Cortex of kidney (tissue), 1 donor: ENCODE data around the gene KLK8.
"Not testable (repeated sequence)": the region's sequence is repeated elsewhere in the genome, so short reads cannot be mapped to it uniquely, and the experiment has no call there.

Experiments
- DNase-seq: peaks from one replicate; lab custom pipeline; 2025; lab: John Stamatoyannopoulos, UW

Gene KLK8

DNA sequence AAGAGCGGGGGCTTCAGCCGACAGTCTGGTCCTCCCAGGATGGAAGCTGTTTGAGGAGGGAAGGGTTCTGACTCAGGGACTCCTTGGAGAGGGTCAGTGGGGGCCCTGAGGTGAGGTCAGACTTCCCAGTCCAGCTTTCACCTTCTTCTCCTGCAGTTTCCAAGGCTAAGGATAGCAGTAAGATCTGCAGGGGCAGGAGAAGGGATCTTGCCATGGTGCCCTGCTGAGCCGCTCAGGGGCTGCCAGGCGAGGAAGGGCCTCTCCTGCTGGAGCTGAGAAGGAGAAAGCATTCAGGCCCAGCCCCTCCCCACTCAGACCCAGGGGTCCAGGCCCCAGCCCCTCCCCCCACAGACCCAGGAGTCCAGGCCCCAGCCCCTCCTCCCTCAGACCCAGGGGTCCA is 19.2 kb downstream of the KLK8 start:
- no peak for DNase-seq

DNA sequence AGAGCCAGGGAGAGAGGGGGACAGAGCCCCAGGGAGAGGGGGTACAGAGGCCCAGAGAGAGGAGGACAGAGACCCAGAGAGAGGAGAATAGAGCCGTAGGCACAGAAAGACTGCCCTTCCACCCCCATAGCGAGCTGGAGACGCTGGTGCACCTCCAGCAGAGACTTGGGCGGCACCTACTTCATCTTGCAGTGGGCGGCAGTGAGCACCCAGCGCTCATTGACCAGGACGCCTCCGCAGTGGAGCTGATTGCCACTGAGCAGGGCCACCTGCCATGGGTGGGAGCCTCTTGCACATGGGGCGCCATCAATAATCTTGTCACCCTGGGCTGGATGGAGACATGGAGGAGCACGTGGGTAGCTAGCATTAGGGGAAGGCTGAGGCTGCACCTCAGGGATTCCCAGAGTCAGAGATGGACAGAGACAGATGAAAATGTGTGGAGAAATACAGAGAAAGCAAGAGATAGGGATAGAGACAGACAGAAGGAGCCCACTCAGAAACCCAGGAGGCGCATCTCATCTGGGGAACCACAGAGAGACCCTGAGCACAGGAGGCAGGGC is 19.7 kb downstream of the KLK8 start:
- DNase-seq, result no peak

DNA sequence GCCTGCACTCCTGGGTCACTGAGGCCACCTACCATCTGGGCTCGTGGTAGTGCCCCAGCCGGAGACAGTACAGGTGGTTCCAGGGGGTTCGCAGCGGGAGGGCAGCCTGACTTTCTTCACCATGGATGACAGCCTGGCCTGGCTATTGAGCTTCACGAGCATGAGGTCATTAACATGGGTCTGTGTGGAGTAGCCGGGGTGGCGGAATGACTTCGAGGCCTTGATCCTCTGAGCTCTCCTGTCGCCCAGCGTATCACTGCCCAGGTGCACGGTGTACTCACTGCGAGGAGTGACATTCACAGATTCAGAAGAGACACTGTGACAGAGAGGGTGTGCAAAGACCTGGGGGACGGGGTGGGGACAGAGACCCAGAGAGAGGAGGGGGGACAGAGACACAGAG is 21.2 kb downstream of the KLK8 start:
- no peak for DNase-seq

DNA sequence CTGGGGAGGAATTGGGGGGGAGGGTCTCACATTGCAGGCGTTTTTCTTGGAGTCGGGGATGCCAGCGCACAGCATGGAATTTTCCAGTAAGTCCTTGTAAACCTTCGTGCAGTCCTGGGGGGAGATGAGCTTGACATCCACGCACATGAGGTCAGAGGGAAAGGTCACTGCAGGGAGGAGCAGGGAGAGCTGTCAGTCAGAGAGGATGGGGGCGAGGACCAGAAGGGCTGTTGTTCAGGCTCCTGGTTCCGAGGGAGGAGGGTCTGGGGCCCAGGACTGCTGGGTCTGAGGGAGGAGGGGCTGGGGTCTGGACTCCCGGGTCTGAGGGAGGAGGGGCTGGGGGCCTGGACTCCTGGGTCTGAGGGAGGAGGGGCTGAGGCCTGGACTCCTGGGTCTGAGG is 21.6 kb downstream of the KLK8 start:
- DNase-seq, result no peak

DNA sequence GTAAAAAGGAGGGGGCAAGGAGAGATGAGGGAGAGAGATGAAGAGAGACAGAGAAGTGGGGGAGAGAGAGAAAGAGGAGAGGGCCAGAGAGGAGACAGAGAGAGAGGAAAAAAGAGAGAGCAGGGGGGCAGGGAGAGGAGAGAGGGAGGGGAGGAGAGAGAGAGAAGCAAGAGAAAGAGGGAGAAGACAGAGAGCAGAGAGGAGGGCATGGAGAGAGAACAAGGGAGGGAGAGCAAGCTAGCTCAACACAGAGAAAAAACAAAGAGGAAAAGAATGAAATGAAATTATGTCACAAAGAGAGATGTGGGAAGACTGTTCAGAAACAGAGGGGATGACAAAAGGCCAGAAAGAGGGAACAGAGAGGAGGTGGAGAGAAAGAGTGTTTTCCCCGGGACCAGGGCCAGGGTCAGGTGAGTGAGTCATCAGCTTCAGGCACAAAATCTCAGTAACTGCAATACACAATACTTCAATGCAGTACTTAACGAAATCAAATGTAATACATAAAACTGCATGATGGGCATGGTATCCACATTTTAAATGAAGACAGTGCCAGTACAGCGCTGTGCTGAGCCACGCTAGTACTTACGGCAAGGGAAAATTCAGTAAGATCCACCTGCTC is 22.5 kb downstream of the KLK8 start:
- no peak for DNase-seq

DNA sequence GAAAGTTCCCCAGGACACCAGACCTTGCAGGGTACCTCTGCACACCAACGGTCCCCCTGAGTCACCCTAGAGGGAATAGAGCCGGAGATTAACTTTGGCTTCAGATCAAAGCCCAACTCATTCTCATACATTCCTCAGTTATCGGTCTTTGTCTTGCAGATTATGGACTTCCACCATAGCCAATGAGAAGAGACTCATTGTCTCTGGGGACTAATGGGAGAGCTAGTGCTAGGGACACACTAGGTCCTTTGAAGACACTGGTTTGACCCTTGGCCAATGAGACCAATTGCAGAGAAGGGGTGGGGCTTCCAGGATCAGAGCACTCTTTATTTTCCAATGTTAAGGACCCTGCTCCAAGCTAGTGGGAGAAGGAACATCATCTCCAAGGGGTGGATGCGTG is 23.8 kb downstream of the KLK8 start:
- no peak for DNase-seq

DNA sequence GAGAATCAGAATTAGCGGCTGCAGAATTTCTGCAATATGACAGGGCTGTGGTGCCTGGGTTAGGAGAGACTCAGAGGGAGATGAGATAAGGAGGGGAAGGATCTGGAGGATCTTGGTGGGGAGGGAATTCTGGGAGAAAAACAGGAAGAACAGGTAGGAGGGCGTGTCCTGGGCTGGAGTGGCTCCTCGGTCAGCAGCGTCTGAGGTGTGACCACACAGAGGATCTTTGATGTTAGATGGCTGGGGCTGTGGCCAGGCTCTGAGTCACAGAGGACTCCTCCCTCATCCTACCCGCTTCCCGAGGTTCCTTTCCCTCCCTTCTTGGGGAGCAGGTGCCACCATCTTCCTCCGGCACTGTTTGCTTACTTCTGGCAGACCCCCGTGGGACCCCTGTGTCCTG is 25.6 kb downstream of the KLK8 start:
- no peak for DNase-seq

DNA sequence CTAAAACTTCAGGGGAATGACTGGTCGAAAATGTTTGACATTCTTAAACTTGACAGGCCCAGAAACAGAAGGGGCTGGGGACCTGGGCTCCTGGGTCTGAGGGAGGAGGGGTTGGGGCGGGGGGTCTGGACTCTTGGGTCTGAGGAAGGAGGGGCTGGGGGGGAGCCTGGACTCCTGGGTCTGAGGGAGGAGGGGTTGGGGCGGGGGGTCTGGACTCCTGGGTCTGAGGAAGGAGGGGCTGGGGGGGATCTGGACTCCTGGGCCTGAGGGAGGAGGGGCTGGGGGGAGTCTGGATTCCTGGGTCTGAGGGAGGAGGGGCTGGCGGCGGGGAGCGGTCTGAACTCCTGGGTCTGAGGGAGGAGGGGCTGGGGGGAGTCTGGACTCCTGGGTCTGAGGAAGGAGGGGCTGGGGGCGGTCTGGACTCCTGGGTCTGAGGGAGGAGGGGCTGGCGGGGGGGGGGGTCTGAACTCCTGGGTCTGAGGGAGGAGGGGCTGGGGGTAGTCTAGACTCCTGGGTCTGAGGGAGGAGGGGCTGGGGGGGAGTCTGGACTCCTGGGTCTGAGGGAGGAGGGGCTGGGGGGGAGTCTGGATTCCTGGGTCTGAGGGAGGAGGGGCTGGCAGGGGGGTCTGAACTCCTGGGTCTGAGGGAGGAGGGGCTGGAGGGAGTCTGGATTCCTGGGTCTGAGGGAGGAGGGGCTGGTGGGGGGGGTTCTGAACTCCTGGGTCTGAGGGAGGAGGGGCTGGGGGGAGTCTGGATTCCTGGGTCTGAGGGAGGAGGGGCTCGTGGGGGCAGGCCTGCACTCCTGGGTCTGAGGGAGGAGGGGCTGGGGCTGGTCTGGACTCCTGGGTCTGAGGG is 26.5 kb downstream of the KLK8 start:
- DNase-seq, result no peak

DNA sequence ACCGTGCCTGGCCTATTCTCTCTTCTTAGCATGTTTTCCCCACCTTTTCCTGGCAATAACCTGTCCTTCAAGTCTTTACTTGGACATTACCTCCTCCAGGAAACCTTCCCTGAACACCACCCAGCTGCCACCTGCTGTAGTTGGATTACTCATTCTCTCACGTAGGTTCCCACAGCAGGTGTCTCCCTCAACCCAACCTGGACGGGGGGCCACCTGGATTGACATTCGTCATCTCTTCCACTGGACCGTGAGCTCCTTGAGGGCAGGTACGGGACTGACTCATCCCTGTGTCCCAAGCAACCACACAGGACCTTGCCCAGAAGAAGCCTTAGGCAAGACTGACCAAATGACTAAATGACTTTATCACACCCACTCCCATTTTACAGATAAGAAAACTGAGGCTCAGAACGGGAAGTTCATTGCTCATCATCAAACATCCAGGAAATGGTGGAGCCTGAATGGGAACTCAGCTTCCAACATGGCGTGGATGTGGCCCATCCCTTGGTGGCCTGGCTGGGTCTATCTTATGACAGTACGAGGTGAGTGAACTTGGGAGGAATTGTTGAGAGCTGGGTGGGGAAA is 28.5 kb downstream of the KLK8 start:
- no peak for DNase-seq

DNA sequence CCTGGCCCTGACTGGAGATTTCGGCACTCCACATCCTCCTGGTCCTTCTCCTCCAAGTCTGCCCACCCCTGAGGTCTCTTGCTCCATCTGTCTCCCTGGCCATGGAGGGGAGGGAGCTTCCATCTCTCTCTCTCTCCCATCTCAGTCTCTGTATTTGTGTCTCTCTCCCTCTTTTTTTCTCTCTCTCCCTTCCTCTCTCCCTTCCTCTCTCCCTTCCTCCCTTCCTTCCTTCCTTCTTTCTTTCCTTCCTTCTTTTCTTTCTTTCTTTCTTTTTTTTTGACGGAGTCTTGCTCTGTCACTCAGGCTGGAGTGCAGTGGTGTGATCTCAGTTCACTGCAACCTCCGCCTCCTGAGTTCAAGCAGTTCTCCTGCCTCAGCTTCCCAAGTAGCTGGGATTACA is 31.6 kb downstream of the KLK8 start:
- not testable (repeated sequence) for DNase-seq

DNA sequence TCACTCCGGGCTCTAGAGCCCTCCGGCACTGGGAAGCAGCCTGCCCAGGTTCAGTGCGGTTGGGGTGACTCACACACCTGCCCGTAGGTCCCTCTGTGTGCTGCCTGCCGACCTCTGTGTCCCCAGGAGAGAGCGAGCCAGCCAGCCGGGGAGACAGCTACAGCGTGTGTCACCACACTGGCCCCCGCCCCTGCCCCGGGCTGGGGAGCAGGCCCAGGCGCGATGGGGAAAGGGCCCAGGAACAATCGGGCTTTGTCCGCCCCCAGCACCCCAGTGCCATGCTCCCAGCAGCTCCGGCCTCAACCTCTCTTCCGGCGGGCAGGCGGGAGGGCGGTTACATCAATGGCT is 32.0 kb downstream of the KLK8 start, which contains the start of gene KLK6:
TSS of gene KLK6 (minus strand) at position 179 of the 348 bp plus-strand sequence. CDS start 1,487 bp downstream, outside the sequence.
- DNase-seq, result no peak

DNA sequence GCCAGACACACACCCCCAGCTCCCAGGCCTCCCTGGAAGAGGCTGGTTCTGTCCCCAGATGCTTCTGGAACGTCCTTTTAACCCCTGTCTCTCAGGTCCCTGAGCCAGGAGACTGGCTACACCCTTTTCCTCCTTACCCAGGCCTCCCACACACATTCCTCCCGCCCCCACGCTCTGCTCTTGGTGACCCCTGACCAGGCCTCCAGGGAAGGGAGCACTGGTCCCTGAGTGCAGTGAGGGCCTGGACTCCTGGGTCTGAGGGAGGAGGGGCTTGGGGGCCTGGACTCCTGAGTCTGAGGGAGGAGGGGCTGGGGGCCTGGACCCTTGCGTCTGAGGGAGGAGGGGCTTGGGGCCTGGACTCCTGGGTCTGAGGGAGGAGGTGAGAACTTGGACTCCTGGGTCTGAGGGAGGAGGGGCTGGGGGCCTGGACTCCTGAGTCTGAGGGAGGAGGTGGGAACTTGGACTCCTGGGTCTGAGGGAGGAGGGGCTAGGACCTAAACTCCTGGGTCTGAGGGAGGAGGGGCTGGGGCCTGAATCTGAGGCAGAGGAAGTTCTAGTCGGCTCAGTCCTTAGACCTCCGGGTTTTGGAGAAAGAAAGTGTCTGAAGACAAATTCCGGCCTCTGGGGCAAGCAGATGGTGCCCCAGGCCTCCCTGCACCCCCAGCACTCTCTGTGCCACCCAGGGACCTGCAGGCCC is 32.5 kb downstream of the KLK8 start:
- no peak for DNase-seq

DNA sequence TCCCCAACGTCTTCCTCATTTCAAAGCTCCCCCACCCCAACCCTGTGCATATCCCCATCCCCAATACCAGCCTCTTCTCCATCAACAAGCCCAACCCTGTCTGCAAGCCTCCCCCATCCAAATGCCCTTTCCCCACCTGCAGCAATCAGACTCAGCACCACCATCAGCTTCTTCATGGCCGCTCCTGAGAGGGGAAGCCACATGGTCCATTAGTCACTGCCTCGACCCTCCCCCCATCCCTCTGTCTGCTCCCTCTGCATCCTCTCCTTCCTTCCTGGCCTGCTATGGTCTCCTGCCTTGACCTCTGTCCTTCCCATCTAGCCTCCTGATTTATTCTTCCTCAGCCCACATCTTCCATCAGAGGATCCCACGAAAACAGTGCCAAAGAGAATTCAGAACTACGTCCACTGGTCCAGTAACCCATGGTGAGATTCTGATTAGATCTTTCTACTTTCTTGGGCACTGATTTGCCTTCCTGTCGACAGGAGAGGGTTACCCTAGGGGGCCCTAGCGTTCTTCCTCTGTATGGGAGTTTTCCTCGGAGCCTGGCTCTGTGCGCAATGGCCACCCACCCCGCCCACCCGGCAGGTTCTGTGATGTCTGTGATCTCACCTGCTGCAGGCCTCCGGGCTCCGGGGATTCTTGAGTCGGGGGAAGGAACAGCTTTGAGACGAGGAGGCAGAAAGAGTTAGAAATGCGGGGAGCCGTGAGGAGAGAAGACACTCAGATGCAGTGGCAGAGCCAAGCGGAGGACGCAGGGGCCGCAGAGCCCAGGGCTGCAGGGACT is 33.3 kb downstream of the KLK8 start:
- no peak for DNase-seq

DNA sequence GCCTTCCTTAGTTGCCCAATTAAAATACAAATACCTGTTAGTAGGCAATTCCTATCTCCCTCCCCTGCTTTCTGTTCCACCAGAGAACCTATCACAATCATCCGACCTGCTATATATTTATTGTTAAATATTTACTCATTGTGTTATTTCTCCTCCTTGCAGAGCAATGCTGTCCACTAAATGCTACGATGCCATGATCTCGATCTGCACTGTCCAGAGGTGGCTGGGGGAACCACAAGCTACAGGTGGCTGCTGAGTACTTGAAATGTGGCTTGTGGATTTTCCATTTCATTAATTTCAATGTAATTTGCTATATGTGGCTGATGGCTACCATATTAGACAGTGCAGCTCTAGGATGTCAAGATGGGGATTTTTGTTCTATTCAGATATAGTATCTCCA is 37.1 kb downstream of the KLK8 start:
- DNase-seq, result no peak

DNA sequence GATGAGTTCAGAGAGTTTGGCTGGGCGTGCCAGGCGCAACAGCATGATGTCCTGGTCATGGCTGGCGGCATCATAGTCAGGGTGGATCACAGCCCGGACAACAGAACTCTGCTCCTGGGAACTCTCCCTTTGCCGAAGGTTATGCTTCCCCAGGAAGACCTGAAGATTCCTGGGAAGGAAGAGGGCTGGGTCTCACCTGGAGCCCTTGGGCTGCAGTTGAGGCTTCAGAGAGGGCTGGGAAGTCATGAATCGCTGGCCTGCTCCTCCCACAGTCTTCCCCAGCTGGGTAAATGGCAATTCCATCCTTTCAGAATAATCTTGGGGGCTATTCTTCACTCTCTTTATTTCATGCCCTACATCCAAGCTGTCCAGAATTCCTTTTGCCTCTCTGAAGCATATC is 38.0 kb downstream of the KLK8 start:
- no peak for DNase-seq

DNA sequence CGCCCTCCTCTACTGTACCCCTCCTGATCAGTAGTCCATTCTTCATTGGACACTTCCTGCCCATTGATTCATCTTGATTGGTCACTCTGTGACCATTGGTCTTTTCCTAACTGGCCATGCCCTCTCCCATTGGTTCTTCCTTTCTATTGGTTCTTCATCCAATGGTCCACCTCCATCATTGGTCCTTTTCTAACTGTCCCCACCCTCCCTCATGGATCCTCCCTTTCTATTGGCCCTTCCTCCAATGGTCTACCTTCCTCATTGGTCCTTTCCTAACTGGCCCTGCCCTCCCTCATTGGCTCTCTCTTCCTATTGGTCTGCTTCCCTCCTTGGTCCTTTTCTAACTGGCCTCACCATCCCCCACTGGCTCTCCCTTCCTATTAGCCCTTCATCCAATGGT is 39.2 kb downstream of the KLK8 start:
- DNase-seq, result no peak

DNA sequence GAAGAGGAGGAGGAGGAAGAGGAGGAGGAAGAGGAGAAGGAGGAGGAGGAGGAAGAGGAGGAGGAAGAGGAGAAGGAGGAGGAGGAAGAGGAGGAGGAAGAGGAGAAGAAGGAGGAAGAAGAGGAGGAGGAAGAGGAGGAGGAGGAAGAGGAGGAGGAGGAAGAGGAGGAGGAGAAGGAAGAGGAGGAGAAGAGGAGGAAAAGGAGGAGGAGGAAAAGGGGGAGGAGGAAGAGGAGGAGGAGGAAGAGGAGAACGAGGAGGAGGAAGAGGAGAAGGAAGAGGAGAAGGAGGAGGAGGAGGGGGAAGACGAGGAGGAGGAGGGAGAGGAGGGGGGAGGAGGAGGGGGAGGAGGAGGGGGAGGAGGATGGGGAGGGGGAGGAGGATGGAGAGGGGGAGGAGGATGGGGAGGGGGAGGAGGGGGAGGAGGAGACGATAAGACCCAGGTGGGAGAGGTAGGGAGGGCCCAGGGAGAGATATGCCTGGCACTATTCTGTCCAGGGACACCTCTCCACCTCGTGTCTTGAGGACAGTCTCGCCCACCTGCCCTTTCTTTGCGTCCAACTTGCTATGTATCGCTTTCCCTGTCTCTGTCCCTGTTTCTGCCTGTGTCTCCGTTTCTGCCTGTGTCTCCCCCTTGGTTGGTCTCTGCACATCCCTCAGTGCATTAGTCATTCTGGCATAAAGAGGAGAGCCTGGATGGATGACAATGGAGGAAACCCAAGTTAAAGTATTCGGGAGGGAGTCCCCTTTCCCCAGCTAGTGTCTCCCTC is 41.5 kb downstream of the KLK8 start:
- no peak for DNase-seq

DNA sequence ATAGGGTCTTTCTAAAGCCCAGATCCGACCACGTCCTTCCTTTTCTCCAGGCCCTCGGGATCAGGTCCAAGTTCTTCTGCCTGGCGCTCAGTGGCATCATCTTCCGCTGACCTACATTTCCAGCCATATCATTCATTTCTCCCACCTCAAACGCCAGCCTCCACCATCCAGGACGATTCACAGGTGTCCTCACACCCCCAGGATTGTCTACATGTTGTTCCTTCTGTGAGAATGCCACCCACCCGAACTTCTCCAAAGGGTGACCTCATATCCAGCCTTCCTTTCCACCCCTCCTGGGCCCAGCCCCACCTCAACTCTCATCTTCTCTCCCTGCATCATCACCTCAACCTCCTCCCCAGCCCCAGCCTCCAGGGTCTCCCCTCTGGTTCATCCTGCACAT is 43.8 kb downstream of the KLK8 start:
- DNase-seq, result no peak

DNA sequence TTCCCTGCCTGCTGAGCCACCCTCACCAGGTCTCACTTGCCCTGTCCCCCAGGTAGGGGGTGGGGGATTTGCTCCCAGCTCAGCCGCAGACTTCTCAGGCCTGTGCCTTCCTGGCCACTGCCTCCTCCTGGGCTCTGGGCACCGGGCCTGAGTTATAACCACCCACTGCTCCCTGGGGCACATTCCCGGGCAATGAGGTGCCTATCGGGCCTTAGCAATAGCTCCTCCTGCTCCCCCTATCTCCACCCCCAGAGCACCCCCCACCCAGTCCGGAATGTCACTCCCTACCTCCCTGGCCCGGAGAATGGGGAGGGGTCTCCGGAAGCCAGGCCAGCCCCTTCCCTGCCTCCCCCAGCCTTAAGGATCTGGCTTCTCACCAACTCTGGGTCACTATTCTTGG is 48.5 kb downstream of the KLK8 start, which contains the start of gene KLK5:
TSS of gene KLK5 (minus strand) at position 129 of the 400 bp plus-strand sequence. CDS start 381 bp downstream, outside the sequence.
- no peak for DNase-seq

DNA sequence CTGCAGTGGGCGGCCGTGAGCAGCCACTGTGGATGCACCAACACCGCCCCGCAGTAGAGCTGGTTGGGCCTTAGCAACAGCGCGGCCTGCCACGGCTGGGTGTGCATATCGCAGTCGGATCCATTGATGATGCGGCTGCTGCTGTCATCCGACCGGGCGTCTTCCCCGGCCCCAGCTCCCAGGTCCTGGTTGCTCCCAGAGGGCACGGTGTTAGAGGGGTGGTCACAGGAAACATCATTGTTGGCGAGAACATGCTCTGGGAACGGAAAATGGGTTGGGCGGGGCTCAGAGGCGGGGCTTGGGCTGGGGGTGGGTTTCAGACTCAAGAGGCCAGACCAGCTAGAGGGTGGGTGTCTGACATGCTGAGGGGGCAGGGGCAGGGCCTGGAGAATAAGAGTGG is 51.5 kb downstream of the KLK8 start:
- no peak for DNase-seq

DNA sequence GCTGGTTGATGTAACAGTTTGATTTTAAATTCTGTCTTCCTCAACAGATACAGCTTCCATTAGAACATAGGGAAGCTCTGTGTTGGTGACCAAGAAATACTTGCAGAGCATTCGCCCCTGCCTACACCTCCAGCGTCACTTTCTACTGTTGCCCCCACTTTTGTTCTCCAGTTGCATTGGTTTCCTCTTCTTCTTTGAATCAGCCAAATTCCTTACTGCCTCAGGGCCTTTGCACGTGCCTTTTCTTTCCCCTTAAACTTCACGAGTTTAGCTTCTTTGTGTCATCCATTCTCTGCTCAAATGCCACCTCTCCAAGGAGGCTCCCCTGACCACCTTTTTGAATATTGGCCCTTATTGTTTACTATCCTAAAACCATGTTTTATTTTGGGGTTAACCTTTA is 54.3 kb downstream of the KLK8 start:
- DNase-seq, result no peak
